PC-9 (cell line): Measurements from ENCODE around the gene MAFF. TPM values are rescaled to one million over a fixed set of nuclear protein-coding genes. Genes with fewer than 3 reads are reported as not detected.
A peak's percentile ranks its signal among the peaks of the same experiment; 100 is the strongest.

Source experiments
- BruUV-seq: library from RNA; stranded (reverse); fragments of 400-500 nt; replicated peaks from 2 replicates; lab custom pipeline; 2021; lab: Mats Ljungman, UMichigan
- CTCF ChIA-PET: fragments of 300-600 bp; sonication (Branson Sonifier 250); formaldehyde crosslinking; loops from one replicate; lab custom pipeline; 2022; ENCODE audit warnings: antibody characterized with exemption; lab: Charles Lee
- POLR2A ChIA-PET: fragments of 300-600 bp; sonication (Branson Sonifier 250); formaldehyde crosslinking; loops from one replicate; lab custom pipeline; 2022; ENCODE audit warnings: antibody characterized with exemption; ENCODE audit not compliant: unreplicated experiment; lab: Charles Lee
- DNase-seq, 2 experiments: peaks; one replicate each; pipeline versions ENCODE4 v3.0.0 to v3.0.0-alpha.2; 2015 to 2022; ENCODE audit warnings: mixed read lengths in 1 of 2
- H2AFZ ChIP-seq: fragments of 200-600 bp; sonication (generic); 2 replicates; pipeline ENCODE4 v1.8.1; 2017; ENCODE audit warnings: antibody characterized with exemption
- H3F3A ChIP-seq: fragments of 200-600 bp; sonication (generic); 2 replicates; pipeline ENCODE4 v1.8.1; 2017; ENCODE audit warnings: antibody characterized with exemption, mild to moderate bottlenecking, low read depth; ENCODE audit not compliant: insufficient read depth
- H3K27ac ChIP-seq: fragments of 200-600 bp; sonication (generic); 2 replicates; pipeline ENCODE4 v1.6.1; 2016; ENCODE audit warnings: mixed run types
- H3K27me3 ChIP-seq: fragments of 200-600 bp; sonication (generic); 2 replicates; pipeline ENCODE4 v1.6.1; 2016; ENCODE audit warnings: low read depth, mixed run types; ENCODE audit not compliant: insufficient read depth
- H3K36me3 ChIP-seq: fragments of 200-600 bp; sonication (generic); 2 replicates; pipeline ENCODE4 v1.6.1; 2016; ENCODE audit warnings: low read depth, mixed run types
- H3K4me1 ChIP-seq: fragments of 200-600 bp; sonication (generic); replicated peaks from 2 replicates; pipeline ENCODE4 v1.6.1; 2016; ENCODE audit warnings: mixed run types; ENCODE audit not compliant: insufficient read depth
- H3K4me2 ChIP-seq: fragments of 200-600 bp; sonication (generic); 2 replicates; pipeline ENCODE4 v1.6.1; 2017; ENCODE audit warnings: mixed run types
- H3K4me3 ChIP-seq: fragments of 200-600 bp; sonication (generic); 2 replicates; pipeline ENCODE4 v1.6.1; 2016; ENCODE audit warnings: mixed run types
- H3K79me2 ChIP-seq: fragments of 200-600 bp; sonication (generic); 2 replicates; pipeline ENCODE4 v1.6.1; 2017; ENCODE audit warnings: low read depth, mixed run types
- H3K9me2 ChIP-seq: fragments of 200-600 bp; sonication (generic); 2 replicates; pipeline ENCODE4 v1.8.1; 2017; ENCODE audit warnings: mild to moderate bottlenecking; ENCODE audit not compliant: insufficient read depth
- H3K9me3 ChIP-seq: fragments of 200-600 bp; sonication (generic); 2 replicates; pipeline ENCODE4 v1.8.1; 2016; ENCODE audit warnings: low read depth; ENCODE audit not compliant: insufficient read depth
- H4K20me1 ChIP-seq: fragments of 200-600 bp; sonication (generic); 2 replicates; pipeline ENCODE4 v1.8.1; 2017; ENCODE audit not compliant: insufficient read depth
- EZH2 ChIP-seq: fragments of 200-600 bp; sonication (generic); IDR thresholded peaks from 2 replicates; pipeline ENCODE4 v1.8.0; 2017; ENCODE audit warnings: antibody characterized with exemption, low read depth
- intact Hi-C: fragments of 100-400 bp; cut with micrococcal nuclease; formaldehyde crosslinking; loops from one replicate; pipeline ENCODE4 v1.10.0; 2022; ENCODE audit not compliant: unreplicated experiment
- total RNA-seq: library from RNA; stranded (reverse); gene quantifications from 2 replicates; pipeline ENCODE4 v1.2.3, GENCODE V29; 2021
- TF ChIP-seq, protein P1 (sequence below): fragments of 200-600 bp; sonication (generic); conservative IDR thresholded peaks from 2 replicates; pipeline ENCODE4 v1.6.1; 2017; ENCODE audit warnings: mixed run types, antibody characterized with exemption, mild to moderate bottlenecking, moderate library complexity

The MAFF gene
- total RNA-seq, 1 experiment from 2014 or later: 27.9 TPM

DNA sequence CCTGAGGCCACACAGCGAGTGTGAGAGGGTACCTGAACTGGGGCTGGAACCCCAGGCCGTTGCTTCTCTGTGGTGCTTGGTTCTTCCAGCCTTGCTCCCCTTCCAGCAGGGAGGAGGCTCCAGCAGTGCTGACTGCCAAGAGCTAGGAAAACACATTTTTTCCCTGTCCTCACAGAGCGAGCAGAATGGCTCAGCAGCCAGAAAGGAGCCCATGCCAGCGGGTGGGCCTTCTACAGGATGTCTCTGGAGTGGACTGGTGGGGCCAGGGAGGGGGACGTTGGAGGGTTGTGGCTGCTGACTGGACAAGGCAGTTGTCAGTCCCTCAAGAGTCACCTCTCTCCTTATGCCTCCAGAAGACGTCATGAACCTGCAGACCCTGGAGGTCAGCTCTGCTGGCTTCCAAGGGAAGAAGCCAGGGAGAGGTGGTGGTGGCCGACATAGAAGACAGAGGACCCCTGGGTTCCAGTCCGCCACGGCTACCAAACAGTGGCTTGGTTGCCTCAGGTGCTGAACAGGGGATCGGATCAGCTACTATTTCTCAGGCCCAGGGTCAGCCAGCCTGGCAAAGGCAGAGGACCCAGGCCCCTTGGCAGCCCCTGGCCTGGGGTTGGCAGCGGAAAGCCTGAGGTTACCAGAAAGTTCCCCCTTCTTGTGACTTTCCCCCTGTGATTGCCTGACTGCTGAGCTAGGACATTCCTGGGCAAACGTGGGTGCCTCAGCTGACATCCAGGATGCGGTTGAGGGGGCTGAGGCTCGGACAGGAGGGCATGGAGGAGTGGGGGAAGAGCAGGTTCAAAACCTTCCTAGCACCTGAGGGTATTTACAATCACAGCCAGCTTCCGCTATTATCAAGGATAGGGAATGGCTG lies 3.7 kb downstream of the MAFF start:
- no peak for DNase-seq
- BruUV-seq: no TSS peak
- peaks cover 22% of the 10 kb centered on the region; the same call in 1 of the 2 replicates for H3F3A ChIP-seq
- H3K4me2 ChIP-seq: peak overlapping the region; percentile 89; the same call in 1 of the 2 replicates
- ChIA-PET POLR2A (interaction anchor here (0.7 kb wide), 1 partner anchor 13 kb away, joined by 5 read pairs; no protein-coding TSS in a partner anchor), CTCF (no interaction called here)
- 0 out of 2 replicates have a peak, but pooled peaks cover 12% of the 10 kb centered on the region for H3K36me3 ChIP-seq
- peaks cover 79% of the 10 kb centered on the region for H3K79me2 ChIP-seq
- peaks cover 73% of the 10 kb centered on the region for H4K20me1 ChIP-seq
- no peak for TF ChIP-seq EZH2
- TF ChIP-seq, protein P1, sequence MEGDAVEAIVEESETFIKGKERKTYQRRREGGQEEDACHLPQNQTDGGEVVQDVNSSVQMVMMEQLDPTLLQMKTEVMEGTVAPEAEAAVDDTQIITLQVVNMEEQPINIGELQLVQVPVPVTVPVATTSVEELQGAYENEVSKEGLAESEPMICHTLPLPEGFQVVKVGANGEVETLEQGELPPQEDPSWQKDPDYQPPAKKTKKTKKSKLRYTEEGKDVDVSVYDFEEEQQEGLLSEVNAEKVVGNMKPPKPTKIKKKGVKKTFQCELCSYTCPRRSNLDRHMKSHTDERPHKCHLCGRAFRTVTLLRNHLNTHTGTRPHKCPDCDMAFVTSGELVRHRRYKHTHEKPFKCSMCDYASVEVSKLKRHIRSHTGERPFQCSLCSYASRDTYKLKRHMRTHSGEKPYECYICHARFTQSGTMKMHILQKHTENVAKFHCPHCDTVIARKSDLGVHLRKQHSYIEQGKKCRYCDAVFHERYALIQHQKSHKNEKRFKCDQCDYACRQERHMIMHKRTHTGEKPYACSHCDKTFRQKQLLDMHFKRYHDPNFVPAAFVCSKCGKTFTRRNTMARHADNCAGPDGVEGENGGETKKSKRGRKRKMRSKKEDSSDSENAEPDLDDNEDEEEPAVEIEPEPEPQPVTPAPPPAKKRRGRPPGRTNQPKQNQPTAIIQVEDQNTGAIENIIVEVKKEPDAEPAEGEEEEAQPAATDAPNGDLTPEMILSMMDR: no peak
- H3K27ac ChIP-seq: no peak overlapping the region
- H3K27me3 ChIP-seq: no peaks in the 10 kb centered on the region
- intact Hi-C loops: loop anchor here (10.0 kb wide), 1 partner anchor 151 kb away; the partner anchor contains the start of gene PICK1
- H3K9me3 ChIP-seq: no peaks in the 10 kb centered on the region
- no peak overlapping the region for H2AFZ ChIP-seq
- H3K9me2 ChIP-seq: no peaks in the 10 kb centered on the region
- H3K4me1 ChIP-seq: peaks cover 14% of the 10 kb centered on the region
- no peak overlapping the region for H3K4me3 ChIP-seq

GRCh38 chr22:38207898-38208432 lies 6.2 kb downstream of the MAFF start:
- H2AFZ ChIP-seq: no peak overlapping the region
- H3K79me2 ChIP-seq: peaks cover 93% of the 10 kb centered on the region
- ChIA-PET CTCF (interaction anchor here (0.7 kb wide), 1 partner anchor 204 kb away, joined by 5 read pairs; no protein-coding TSS in a partner anchor), POLR2A (interaction anchor here (0.7 kb wide), 1 partner anchor 29 kb away, joined by 15 read pairs; no protein-coding TSS in a partner anchor)
- no peaks in the 10 kb centered on the region for H3K9me3 ChIP-seq
- H3K27ac ChIP-seq: no peak overlapping the region
- no peak for DNase-seq
- peaks cover 30% of the 10 kb centered on the region for H3F3A ChIP-seq
- H3K36me3 ChIP-seq: 0 out of 2 replicates have a peak, but pooled peaks cover 12% of the 10 kb centered on the region
- no peaks in the 10 kb centered on the region for H3K27me3 ChIP-seq
- no peak overlapping the region for H3K4me2 ChIP-seq
- peaks cover 96% of the 10 kb centered on the region for H4K20me1 ChIP-seq
- no peak overlapping the region for H3K4me3 ChIP-seq
- TF ChIP-seq, protein P1: no peak
- no peak for TF ChIP-seq EZH2
- intact Hi-C loops: loop anchor here (10.0 kb wide), 1 partner anchor 153 kb away; the partner anchor contains the start of gene PICK1
- peaks cover 24% of the 10 kb centered on the region for H3K4me1 ChIP-seq
- no peaks in the 10 kb centered on the region for H3K9me2 ChIP-seq
- BruUV-seq: no TSS peak

- H2AFZ ChIP-seq: no peak overlapping the region
- H3F3A ChIP-seq: peaks cover 36% of the 10 kb centered on the region
- intact Hi-C loops: loop anchor here (10.0 kb wide), 1 partner anchor 154 kb away; the partner anchor contains the start of gene PICK1
- H3K36me3 ChIP-seq: 0 out of 2 replicates have a peak, but pooled peaks cover 12% of the 10 kb centered on the region
- H3K27me3 ChIP-seq: no peaks in the 10 kb centered on the region
- H4K20me1 ChIP-seq: peaks cover 96% of the 10 kb centered on the region
- peaks cover 28% of the 10 kb centered on the region for H3K4me1 ChIP-seq
- no peak for TF ChIP-seq EZH2
- TF ChIP-seq, protein P1: no peak
- no peak overlapping the region for H3K4me2 ChIP-seq
- H3K27ac ChIP-seq: no peak overlapping the region
- POLR2A ChIA-PET: no interaction called here
- CTCF ChIA-PET: no interaction called here
- H3K9me2 ChIP-seq: no peaks in the 10 kb centered on the region
- peaks cover 92% of the 10 kb centered on the region for H3K79me2 ChIP-seq
- no peak for DNase-seq
- BruUV-seq: no TSS peak
- no peaks in the 10 kb centered on the region for H3K9me3 ChIP-seq
- no peak overlapping the region for H3K4me3 ChIP-seq
These were observed 6.8 kb downstream of the MAFF start for GRCh38 chr22:38208551-38208968.
